ENCODE measurements around the gene SESN1.

The SESN1 gene

DNA sequence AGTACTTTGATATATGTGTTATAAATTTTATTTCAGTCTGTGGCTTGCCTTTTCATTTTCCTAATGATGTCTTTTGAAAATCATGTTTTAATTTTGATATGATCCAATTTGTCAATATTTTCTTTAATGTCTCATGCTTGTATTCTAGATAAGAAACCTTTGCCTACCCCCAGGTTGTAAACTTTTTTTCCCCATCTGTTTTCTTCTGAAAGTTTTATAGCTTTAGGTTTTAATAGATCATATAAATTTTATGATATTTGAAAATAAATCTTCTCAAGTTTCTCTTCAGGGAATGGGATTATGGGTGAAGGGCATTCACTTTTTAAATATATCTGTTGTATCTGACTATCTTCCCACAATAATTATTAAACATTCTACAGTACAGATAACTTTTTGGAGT lies 66.7 kb downstream of the SESN1 start:
- no peak for DNase-seq (ENCODE audit: low spot score)
- TF ChIP-seq, protein P1, sequence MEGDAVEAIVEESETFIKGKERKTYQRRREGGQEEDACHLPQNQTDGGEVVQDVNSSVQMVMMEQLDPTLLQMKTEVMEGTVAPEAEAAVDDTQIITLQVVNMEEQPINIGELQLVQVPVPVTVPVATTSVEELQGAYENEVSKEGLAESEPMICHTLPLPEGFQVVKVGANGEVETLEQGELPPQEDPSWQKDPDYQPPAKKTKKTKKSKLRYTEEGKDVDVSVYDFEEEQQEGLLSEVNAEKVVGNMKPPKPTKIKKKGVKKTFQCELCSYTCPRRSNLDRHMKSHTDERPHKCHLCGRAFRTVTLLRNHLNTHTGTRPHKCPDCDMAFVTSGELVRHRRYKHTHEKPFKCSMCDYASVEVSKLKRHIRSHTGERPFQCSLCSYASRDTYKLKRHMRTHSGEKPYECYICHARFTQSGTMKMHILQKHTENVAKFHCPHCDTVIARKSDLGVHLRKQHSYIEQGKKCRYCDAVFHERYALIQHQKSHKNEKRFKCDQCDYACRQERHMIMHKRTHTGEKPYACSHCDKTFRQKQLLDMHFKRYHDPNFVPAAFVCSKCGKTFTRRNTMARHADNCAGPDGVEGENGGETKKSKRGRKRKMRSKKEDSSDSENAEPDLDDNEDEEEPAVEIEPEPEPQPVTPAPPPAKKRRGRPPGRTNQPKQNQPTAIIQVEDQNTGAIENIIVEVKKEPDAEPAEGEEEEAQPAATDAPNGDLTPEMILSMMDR (IDR thresholded peaks at IDR 0.05; ENCODE audit: extremely low read depth, missing control alignments): no peak

DNA sequence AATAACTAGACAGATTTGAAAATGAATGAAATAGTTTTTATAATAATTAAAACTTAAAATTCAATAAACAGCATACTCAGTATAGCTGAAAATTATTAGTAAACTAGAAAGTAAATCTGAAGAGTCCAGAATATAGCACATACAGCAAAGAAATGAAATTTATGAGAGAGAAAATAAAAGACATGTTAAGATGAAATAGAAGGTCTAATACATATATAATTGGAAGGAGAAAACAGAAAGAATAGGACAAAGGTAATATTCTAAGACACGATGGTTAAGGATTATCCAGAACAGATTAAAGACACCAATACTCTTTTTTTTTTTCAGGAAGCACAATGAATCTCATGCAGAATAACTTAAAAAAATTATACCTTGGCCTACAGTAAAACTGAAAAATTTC lies 69.0 kb downstream of the SESN1 start:
- TF ChIP-seq, protein P1 (IDR thresholded peaks at IDR 0.05; ENCODE audit: extremely low read depth, missing control alignments): no peak
- no peak for DNase-seq (ENCODE audit: low spot score)

DNA sequence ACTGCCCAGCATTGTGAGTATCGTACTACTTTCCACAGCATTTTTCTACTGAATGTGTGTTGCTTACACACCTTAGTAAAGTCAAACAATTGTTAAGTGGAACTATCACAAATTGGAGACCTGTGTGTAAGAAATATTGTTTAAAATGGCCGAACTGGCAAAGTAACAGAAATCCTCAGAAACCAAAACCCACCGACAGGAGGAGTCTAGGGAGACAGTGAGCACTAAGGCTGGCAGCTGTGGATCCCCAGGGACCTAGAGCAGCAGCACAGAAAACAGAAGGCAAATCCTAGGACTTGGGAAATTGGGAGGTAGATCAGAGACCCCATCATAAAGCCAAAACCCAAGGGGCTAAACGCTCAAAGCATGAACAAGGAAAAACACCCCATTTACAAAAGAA lies 69.9 kb downstream of the SESN1 start:
- TF ChIP-seq, protein P1 (IDR thresholded peaks at IDR 0.05; ENCODE audit: extremely low read depth, missing control alignments): no peak
- no peak for DNase-seq (ENCODE audit: low spot score)

DNA sequence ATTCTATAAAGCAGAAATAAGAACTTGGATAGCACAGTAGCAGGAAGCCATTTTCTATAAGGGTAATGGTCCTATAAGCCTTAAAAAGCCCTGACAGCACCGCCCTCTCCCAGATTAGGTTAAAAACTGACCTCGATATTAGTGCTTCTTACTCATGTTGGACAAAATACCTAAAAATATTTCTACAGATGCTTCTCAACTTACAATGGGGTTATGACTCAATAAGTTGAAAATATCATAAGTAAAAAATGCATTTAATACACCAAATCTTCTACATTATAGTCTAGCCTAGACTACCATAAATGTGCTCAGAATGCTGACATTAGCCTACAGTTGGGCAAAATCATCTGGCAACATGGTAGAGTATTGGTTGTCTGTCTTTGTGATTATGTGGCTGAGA lies 70.3 kb downstream of the SESN1 start:
- no peak for DNase-seq (ENCODE audit: low spot score)

DNA sequence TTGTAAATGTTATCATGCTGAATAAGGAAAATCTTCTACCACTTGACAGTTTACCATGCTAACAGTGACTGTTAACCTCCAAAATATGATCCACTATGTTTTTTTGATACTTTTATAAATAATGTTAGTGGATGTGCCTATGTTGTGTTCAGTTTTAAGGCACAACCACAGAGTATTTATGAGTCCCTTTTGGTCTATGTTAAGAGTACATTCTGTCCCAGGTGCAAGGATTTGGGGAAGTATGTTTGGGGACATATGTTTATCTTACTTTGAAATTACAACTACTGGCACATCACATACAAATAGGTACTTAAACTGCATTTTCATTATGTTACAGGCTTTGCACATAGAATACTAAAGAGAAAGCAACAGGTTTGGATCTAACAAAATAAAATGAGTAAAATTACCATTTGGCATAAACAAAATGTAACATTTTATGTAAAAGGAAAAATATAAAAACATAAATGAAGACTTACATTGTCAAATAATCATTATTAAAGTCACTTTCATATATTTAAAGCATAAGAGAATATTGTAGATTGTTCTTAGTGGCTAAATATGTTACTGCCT lies 71.2 kb downstream of the SESN1 start:
- TF ChIP-seq, protein P1 (IDR thresholded peaks at IDR 0.05; ENCODE audit: extremely low read depth, missing control alignments): no peak
- no peak for DNase-seq (ENCODE audit: low spot score)

More for the DNA sequence above, 70.3 kb downstream of the SESN1 start:
- TF ChIP-seq, protein P1 (IDR thresholded peaks at IDR 0.05; ENCODE audit: extremely low read depth, missing control alignments): no peak

DNA sequence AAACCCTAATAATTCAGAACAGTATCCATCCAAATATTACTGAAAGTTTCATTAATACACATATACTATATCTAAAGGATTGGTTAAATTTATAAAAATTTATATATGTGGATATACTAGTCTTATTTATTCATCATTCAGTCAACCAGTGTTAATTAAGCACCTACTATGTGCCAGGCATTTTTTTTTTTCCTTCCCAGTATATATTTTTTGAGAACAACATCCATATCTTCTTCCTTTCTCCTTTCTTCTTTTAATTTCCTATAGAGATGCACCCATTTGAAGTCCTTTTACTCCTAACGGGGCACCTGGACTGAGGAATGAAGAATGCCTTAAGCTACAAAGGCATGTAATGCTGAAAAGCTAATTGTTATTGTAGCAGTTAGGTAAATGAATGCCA lies 72.8 kb downstream of the SESN1 start:
- TF ChIP-seq, protein P1 (IDR thresholded peaks at IDR 0.05; ENCODE audit: extremely low read depth, missing control alignments): no peak
- no peak for DNase-seq (ENCODE audit: low spot score)

DNA sequence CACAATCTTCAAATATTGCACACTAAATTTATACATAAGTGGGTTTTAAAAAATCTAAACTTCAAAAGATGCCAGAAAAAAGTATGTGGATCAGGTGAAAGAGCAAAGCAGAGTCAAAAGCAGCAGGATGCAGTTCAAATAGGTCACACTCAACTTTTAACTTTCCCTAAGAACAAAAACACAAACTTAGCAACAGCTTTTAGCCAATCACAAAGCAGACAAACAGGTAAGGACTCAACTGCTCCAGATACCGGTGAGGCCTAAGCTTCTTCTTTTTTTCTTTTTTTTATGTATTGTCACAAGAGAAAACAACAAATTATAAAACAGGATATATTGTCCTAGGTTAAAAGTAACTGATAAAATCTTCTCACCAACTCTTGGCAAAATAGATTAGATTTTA lies 74.7 kb downstream of the SESN1 start:
- TF ChIP-seq, protein P1 (IDR thresholded peaks at IDR 0.05; ENCODE audit: extremely low read depth, missing control alignments): no peak

More for the DNA sequence above, 74.7 kb downstream of the SESN1 start:
- DNase-seq (ENCODE audit: low spot score): no peak

All from GM20000 (cell line).